HG03354 (cell line): ENCODE measurements around the gene EYS.

Experiments
- ATAC-seq: cut with Tn5 transposase; IDR thresholded peaks from one replicate; pipeline ENCODE4 v1.9.1; 2021; ENCODE audit warnings: mild to moderate bottlenecking; ENCODE audit not compliant: unreplicated experiment, poor library complexity, severe bottlenecking

The EYS gene

DNA sequence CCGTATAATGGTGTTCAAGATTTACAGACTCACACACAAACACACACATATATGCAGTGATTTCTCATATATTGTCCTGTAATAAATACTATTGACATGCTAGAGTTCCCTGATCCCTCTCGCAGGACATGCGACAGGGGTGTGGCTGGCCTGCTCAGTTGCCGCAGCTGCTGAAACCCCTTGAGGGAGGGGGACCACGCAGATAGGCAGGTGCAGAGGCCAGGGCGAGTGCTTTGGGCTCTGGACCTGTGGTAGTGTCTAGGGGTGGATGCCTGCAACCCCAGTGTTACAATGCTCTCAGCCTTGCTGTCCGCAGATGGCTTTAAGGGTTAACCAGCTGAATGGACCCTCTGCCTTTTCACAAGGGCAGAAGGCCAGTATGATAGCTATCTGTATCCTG, 706.2 kb downstream of the EYS start:
- ATAC-seq, result no peak

DNA sequence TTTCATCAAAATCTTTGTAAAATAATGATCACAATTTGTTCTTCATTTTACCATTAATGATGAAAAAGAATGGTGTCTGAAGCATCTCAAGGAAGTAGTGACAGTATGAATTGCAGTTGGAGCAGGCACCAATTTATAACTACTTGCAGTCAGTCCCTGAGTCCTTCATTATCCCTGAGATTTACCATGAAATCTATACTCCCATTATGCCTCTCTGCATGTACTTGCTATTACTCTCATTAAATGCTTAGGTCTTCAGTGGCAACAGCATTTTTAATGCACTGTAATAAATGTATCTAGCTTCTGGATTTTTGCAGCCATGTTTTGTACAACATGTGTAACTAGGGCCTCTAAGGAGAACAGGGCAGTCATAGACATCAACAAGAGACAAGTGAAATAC, 708.8 kb downstream of the EYS start:
- ATAC-seq, result no peak

DNA sequence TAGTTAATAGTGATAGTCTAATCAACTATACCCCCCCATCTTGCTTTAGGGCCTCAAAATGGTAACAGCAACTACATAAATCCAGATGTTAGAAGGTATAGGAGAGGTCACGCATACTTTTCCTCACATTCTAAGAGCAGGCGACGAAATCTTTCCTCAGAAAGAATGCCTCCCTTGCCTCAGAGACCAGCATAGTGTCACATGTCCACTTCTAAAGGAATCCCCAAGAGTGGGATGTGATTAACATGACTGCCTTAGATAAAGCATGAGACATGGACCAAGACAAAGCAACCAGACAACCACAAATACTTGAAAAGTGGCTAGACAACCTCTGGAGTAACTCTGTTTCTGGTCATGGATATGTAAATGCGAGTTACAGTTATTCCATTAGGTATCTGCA, 710.7 kb downstream of the EYS start:
- no peak for ATAC-seq

DNA sequence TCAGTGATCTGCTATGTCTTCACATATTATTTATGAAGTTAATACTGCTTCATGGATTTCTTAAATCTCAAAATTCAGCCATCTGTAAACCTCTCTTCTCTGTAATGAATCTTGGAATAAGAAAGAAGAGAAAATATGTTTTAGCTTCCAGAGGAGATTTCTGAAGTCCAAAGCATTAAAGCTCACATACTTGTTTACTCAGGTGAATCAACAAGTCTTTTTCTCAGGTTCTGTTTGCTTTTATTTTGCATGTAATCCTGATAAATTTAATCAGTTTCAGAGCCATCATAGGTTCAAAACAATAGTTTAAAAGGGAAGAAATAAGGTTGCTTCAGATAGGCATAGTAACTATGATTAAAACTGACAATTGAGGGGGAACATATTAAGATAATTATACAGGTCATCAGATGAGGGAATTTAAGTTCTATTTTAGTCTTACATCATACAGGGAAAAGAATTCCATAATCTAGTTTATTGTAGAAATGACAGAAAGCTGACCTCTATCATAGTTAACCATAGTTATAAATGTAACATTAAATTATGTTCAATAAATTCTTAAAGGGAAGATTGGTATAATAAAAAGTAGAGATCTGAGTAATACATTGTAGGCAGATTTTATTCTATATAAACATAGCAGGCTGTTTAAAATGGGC, 716.2 kb downstream of the EYS start:
- ATAC-seq, result no peak

DNA sequence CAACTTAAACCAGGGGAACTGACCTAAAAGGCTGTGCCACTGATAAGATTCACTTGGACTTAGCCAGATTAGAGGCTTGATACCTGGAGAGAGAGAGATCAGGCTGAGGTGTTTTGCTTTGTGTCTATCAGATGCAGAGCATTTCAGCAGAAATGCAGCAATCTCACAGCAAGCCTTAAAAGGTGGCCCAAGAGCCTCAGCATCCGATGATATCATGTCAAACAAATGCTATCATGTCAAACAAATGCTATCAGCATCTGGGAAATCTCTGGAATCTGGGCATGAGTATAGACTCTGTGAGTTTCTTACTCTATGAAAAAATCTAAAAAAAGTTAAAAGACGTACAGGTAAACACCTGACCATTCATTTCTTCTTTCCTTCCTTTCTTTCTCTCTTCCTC, 718.9 kb downstream of the EYS start:
- ATAC-seq, result no peak

DNA sequence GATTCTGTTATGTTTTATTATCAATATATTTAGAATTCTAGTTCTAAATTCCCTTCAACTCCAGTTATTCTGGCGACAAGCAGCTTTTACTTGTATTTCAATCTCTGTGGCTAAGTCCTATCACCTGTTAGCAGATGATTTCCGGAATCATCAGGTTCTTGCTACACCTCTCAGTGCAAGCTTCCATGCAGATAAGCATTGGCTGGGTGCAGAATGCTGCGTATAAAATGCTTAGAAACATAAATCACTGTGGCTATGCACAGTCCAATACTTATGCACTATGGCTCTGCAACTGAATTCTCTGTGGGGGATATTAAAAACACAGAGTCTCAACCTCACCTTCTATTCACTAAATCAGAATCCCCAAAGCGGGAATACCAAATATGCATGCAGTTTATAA, 720.0 kb downstream of the EYS start:
- no peak for ATAC-seq

DNA sequence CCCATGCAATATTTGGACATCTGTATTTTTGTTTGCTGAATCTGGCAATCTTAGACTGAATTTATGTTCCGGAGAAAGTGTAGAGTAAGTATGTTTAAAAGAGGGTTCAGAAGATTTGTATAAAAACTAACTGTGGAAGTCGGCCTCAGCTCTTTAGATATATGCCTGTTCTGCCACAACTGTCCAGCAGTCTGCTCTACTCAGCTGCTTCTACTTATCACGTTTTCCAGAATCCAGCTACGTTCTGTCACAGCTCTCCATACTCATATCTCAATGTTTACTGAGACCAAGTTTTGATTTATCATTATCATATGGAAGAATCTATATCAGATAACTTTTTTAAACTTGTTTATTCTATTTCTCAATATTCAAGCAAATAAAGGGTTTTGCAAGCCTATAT, 721.3 kb downstream of the EYS start:
- no peak for ATAC-seq

DNA sequence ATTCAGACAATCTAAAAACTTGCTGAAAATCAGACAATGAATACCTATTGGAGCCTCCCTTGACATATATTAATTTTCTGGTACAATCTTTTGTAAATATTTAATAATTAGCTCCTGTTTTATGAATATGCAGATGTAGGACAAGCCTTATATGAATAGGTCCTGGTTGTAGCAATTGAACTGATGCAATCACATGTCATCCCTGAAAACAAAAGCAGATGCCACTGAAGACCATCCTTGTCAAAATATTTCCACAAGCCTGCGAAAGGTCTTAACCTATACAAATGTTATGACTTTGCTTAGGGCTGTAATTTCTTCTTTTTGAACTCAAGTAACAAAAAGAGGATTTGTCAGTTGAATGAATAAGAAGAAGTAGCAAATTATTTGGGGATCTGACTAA, 722.1 kb downstream of the EYS start:
- no peak for ATAC-seq

DNA sequence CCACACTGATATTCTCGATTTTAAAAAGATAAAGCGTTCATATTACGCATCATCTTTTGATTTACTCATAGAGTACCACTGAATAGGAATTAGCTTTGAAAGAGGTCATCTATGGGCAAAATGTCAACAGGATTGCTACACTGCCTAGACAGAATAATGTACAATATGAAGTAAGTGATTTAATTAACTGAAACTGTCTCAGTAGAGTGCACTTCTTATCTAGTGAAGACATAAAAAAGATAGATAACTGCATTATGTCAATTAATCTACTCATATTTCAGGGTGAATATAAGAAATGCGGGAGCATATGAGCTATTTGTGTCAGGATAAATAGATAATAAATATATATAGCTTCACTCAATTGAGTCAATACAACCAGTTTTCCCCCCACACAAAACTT, 723.9 kb downstream of the EYS start:
- ATAC-seq, result no peak

DNA sequence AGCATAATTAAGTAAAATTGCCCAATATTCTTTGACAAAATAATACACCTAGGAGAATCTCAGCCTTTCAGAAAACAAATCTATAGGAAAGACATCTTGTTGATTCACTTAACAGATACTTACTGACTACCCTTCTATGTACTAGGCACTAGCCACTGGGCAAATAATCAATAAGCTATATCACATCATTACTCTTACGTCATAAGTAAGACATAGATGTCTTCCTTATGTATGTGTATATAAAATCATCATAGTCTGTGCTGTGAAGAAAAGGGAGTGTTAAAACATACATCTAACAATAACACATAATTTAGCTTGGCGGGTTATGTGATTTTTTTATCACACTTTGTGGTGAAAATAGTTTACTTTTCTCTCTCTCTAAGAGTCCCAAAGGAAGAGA, 733.9 kb downstream of the EYS start:
- no peak for ATAC-seq

DNA sequence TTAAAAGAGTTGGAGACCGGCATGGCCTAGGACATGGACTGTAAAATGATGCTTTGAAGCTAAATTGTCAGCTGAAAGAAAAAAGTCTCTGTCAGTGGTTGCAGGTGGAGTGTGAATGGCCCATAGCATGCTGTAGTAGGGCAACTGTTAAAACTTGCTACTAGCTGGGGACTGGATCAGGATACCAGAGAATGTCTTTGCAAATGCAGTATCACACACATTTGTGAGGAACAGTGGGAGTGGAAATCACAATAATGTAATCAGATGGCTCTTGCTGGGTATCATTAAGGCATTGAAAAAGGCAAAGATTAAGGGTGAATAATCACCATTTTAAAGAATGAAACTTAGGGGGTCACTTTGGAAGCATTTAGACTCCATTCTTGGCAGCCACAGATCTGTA, 737.9 kb downstream of the EYS start:
- ATAC-seq, result no peak

DNA sequence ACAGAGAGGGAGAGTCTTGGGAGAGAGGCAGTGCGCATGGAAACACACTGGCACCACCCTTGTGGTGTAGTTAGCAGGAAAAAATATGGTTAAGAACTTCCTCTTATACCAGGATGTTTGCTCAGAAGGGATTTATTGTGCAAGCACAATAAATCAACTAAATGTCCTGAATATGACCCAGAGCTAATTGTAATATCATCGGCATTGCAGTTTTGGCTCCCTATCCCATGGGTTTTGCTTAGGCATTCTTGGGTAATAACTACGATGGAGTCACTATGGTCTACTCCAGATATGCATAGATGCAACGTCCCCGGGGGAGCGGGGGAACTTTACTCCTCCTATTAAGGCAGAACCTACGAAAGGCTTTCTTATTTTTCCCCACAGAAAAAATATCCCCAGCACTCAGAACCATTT, 751.6 kb downstream of the EYS start:
- ATAC-seq, result no peak

DNA sequence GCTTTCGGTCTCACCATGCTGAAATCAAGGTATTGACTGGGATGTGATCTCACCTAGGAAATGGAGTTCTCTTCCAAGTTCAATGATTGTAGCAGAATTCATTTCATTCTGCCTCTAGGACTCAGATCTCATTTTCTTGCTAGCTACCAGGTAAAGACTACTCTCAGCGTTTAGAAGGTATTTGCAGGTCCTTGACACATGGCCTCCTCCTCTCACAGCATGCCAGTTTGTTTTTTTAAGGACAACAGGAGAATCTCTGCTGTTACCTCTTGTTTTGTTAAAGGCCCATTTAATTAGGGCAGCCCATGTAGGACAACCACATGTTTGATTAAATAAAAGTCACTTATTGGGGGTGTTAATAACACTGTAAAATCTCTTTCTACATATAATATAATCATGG, 757.8 kb downstream of the EYS start:
- no peak for ATAC-seq

DNA sequence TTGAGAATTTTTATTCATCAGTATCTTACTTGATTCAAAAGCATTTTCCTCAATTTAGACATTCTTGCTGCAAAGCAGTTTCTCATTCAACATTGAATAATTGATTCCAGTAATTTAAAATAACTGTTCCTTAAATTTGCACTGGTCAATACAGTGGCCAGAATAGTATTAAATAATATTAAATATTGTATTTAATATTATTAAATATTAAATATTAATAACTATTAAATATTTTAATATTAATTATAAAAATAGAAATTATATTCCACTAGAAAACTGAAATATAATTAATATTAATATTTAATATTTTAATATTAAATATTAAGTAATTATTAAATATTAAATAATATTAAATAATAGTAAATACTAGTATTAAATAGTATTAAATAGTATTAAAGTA, 758.8 kb downstream of the EYS start:
- ATAC-seq, result no peak

DNA sequence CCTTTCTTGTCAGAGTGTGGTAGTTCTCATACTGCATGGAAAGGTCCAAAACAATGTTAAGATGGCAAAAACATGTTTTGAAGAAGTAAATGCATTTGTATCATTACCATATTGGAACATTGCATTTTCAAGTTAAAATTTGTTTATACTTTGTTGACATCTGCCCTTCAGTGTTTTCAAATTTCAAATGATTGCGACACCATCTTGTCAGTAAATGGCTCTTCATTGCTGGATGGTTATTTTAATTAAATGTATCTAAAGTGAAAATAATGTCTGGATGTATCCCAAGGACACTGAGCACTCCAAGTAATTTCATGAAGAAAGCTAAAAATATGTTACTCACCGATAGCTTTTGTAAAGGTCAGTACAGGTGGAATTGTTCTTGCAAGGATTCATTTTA, 761.6 kb downstream of the EYS start:
- ATAC-seq, result no peak

DNA sequence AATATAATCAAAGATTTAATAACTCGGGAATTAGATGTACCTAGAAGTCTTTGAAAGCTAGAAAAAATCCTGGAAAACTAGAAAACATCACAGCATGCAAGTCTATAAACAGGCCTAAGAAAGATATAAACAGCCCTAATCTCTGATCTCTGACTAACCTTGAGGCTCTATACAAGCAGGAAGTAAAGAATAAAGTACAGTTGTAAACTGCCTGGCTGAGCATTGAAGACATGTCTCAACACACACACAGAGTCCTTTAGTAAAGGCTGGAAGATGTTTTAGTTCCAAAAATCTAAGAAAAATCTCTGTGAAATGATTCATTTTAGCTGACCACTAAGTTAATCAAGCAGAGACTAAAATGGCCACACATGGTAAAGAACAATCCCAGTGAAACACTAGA, 774.5 kb downstream of the EYS start:
- no peak for ATAC-seq

DNA sequence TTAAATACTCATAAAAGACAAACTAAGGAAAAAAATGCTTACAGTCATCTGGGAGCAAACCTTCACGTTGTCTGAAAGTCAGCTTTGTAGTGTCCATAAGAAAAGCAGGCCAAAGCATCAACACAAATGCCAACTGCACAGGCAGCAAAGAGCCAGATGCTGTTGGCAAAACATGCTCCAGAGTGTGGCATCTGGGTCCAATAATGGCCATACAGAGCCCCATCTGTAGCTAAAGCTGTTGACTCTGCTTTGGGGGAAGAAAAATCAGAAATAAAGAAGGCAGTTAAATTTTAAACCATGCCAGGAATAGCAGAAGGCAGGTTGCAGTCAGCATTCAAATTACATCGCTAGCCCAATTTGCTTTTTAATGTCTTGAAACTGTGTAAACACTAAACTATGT, 776.3 kb downstream of the EYS start:
- no peak for ATAC-seq

DNA sequence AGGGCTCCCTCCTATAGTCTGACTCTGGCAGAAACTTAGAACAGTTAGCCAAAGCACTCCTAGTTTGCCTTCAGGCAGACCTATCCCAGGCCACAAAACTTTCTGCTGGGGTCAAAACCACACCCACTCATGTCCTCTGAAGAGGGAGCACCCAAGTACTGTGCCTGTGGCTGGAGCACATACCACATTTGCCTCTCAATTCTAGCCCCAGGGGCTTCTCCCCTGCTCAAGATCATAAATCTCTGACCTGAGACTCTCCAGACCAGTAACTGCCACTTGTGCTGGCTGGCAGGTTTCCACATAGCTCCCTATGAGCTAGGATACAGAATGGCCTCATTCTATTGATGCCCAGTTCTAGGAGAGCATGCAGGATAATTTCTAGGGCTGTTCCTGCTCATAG, 781.0 kb downstream of the EYS start:
- no peak for ATAC-seq

DNA sequence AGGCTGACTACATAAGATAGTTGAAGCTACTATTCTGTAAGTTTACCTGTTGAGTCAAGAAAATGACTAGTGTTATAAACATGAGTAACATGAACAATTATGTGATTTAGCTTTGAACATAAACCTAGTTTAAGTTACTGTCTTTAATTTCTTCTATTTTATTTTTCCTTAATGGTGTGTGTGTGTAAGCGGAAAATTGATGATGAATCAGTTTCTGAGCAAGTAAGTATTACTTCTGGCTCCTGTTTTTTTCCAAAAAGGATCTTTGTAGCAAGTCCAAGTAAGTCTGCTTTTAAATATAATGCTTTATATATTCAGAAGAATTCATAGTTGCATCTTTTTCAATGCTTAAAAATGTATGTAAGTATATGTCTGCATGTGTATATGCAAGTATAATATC, 786.8 kb downstream of the EYS start:
- ATAC-seq, result no peak

DNA sequence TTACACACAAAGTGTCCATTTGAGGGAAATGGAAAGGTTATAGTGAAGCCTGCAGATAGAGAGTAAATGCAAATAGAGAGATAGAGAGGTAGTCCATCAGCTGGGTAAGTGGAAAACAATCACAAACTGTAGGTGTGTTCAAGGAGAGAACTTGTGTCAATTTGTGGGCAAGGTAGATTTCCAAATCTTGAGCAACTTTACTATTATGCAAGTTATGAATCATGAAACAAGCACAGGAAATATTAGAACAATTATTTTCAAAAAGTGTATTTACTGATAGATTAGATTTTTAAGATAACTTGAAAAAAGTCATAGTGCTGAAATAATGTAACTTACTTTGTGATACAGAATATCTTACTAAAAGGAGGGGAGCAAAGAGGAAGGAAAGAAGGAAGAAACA, 792.9 kb downstream of the EYS start:
- ATAC-seq, result no peak

DNA sequence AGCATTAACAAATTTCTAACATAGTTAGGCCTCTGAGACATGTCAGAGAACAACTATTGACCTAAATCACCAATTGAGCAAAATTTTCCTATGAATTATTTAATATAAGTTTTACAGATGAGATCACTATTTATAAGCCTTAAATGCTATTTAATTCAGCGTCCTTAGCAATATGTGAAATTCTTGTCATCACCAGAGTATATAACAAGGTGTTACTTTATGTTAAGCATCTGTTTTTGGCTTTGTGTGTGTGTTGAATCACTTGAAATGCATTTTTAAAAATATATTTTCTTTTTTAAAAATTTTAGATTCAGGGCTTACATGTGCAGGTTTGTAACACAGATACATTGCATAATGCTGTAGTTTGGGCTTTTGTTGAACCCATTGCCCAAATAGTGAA, 794.1 kb downstream of the EYS start:
- no peak for ATAC-seq

DNA sequence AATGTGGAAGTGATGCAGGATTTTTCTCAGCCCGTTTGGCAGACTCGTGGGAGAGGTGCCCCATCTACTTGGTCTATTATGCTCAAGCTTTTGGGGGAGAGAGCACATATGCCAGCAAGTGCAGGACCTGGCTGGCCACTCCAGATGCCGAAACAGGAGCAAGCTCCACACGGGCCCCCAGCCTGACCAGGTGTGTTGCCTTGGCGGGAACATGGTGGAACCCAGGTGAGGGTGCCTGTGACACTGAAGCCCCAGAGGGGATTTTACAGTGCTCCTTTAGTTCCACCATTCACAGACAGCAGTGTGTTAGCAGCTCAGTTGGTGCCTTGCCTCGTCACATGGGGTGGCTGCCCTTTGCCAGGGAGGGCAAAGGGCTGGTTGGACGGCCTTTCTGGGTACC, 798.9 kb downstream of the EYS start:
- ATAC-seq, result no peak

DNA sequence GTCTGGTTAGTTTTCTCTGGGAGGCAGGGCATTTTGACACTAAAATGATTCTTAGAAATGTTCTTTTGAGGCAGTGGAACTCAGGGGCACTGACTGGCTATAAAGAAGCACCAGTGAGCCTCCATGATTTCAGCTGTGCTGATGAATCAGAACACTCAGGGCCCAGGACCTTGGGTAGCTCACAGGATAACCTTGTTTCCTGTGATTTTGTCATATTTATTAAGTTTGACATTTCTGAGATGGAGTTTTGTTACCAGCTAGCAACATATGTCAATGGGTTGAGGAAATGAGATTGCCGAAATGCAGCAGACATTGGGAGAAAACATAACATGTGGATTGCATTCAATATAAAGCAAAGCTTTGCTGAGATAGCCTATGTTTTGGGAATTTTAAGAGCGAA, 802.4 kb downstream of the EYS start:
- ATAC-seq, result no peak
